H9 (cell line): ENCODE data around the gene GPC6. TPM values are rescaled to one million over a fixed set of nuclear protein-coding genes. Genes with fewer than 3 reads are reported as not detected.
A peak's percentile ranks its signal among the peaks of the same experiment; 100 is the strongest.

ENCODE experiments used
- DNase-seq: peaks from one replicate; pipeline ENCODE4 v3.0.0-alpha.2; 2017
- H2AFZ ChIP-seq: one replicate; pipeline ENCODE4 v1.6.1; 2013; ENCODE audit warnings: mild to moderate bottlenecking, low read length, control low read depth, moderate library complexity
- H2AK5ac ChIP-seq: 2 replicates; pipeline ENCODE4 v1.6.1; 2013; ENCODE audit warnings: low read length, control low read depth, mixed read lengths; ENCODE audit not compliant: insufficient read length
- H2BK120ac ChIP-seq: one replicate; pipeline ENCODE4 v1.6.1; 2013; ENCODE audit warnings: low read depth, mild to moderate bottlenecking, low read length, control low read depth, inconsistent platforms; ENCODE audit not compliant: poor library complexity, severe bottlenecking
- H2BK12ac ChIP-seq: 2 replicates; pipeline ENCODE4 v1.6.1; 2013; ENCODE audit warnings: low read length, control low read depth, mixed read lengths, low read depth; ENCODE audit not compliant: insufficient read length
- H2BK15ac ChIP-seq: 2 replicates; pipeline ENCODE4 v1.6.1; 2013; ENCODE audit warnings: low read depth, low read length, control low read depth
- H2BK20ac ChIP-seq: one replicate; pipeline ENCODE4 v1.6.1; 2013; ENCODE audit warnings: low read depth, mild to moderate bottlenecking, low read length, control low read depth, inconsistent platforms; ENCODE audit not compliant: poor library complexity, severe bottlenecking
- H2BK5ac ChIP-seq: 2 replicates; pipeline ENCODE4 v1.6.1; 2013; ENCODE audit warnings: low read length, control low read depth, mixed read lengths; ENCODE audit not compliant: insufficient read length
- H3K14ac ChIP-seq: 2 replicates; pipeline ENCODE4 v1.6.1; 2013; ENCODE audit warnings: low read length, control low read depth; ENCODE audit not compliant: insufficient read depth
- H3K18ac ChIP-seq: 2 replicates; pipeline ENCODE4 v1.6.1; 2013; ENCODE audit warnings: low read depth, mild to moderate bottlenecking, mixed read lengths, low read length, control low read depth; ENCODE audit not compliant: insufficient read length
- H3K23ac ChIP-seq: 2 replicates; pipeline ENCODE4 v1.6.1; 2013; ENCODE audit warnings: low read length, control low read depth, mixed read lengths, low read depth; ENCODE audit not compliant: insufficient read length
- H3K23me2 ChIP-seq: 2 replicates; pipeline ENCODE4 v1.6.1; 2013; ENCODE audit warnings: low read depth, mild to moderate bottlenecking, mixed read lengths, low read length, control low read depth; ENCODE audit not compliant: insufficient read length, poor library complexity, severe bottlenecking
- H3K27ac ChIP-seq: 2 replicates; pipeline ENCODE4 v1.5.1; 2013; ENCODE audit warnings: low read length, control low read depth, mixed read lengths, low read depth; ENCODE audit not compliant: insufficient read length
- H3K27me3 ChIP-seq: 2 replicates; pipeline ENCODE4 v1.6.1; 2013; ENCODE audit warnings: low read length, control low read depth, inconsistent platforms; ENCODE audit not compliant: insufficient read depth
- H3K4ac ChIP-seq: 2 replicates; pipeline ENCODE4 v1.6.1; 2013; ENCODE audit warnings: low read depth, mild to moderate bottlenecking, control low read depth, inconsistent platforms, low read length, moderate library complexity
- H3K4me1 ChIP-seq: 2 replicates; pipeline ENCODE4 v1.6.1; 2013; ENCODE audit warnings: low read length, control low read depth, inconsistent platforms; ENCODE audit not compliant: insufficient read depth
- H3K4me2 ChIP-seq: 2 replicates; pipeline ENCODE4 v1.6.1; 2013; ENCODE audit warnings: low read length, control low read depth, mixed read lengths; ENCODE audit not compliant: insufficient read length, insufficient read depth
- H3K56ac ChIP-seq: 2 replicates; pipeline ENCODE4 v1.6.1; 2013; ENCODE audit warnings: low read depth, mild to moderate bottlenecking, mixed read lengths, low read length, control low read depth; ENCODE audit not compliant: insufficient read length
- H3K79me1 ChIP-seq: 2 replicates; pipeline ENCODE4 v1.6.1; 2013; ENCODE audit warnings: low read depth, mild to moderate bottlenecking, moderate library complexity, low read length, control low read depth, inconsistent platforms; ENCODE audit not compliant: insufficient read depth, poor library complexity, severe bottlenecking
- H3K79me2 ChIP-seq: 2 replicates; pipeline ENCODE4 v1.6.1; 2013; ENCODE audit warnings: low read length, control low read depth, inconsistent platforms; ENCODE audit not compliant: insufficient read depth
- H3K9ac ChIP-seq: 2 replicates; pipeline ENCODE4 v1.6.1; 2013; ENCODE audit warnings: low read length, control low read depth, mixed read lengths; ENCODE audit not compliant: insufficient read length; ENCODE audit errors: extremely low read depth
- H3K9me3 ChIP-seq: one replicate; pipeline ENCODE4 v1.6.1; 2013; ENCODE audit warnings: low read depth, low read length, inconsistent platforms; ENCODE audit not compliant: control insufficient read depth
- H3T11ph ChIP-seq: one replicate; pipeline ENCODE4 v1.6.1; 2013; ENCODE audit warnings: mild to moderate bottlenecking, low read length, control low read depth, inconsistent platforms
- H4K20me1 ChIP-seq: one replicate; pipeline ENCODE4 v1.6.1; 2013; ENCODE audit not compliant: control insufficient read depth, insufficient read length, insufficient read depth
- H4K5ac ChIP-seq: 2 replicates; pipeline ENCODE4 v1.6.1; 2013; ENCODE audit warnings: low read depth, mild to moderate bottlenecking, mixed read lengths, low read length, control low read depth; ENCODE audit not compliant: insufficient read length
- H4K8ac ChIP-seq: replicated peaks from 2 replicates; pipeline ENCODE4 v1.6.1; 2013; ENCODE audit warnings: low read length, control low read depth, mixed read lengths, low read depth; ENCODE audit not compliant: insufficient read length
- H4K91ac ChIP-seq: 2 replicates; pipeline ENCODE4 v1.6.1; 2013; ENCODE audit warnings: low read depth, mild to moderate bottlenecking, moderate library complexity, mixed read lengths, low read length, control low read depth; ENCODE audit not compliant: insufficient read length
- H3K27ac Mint-ChIP-seq, 3 experiments: 2 replicates in 2 of 3; 3 replicates in 1 of 3; pipeline ENCODE4 v1.8.0; 2020 to 2021; ENCODE audit warnings: mixed read lengths in 3 of 3, mild to moderate bottlenecking in 1 of 3, moderate library complexity in 1 of 3
- H3K27me3 Mint-ChIP-seq: 2 replicates; pipeline ENCODE4 v1.8.0; 2021; ENCODE audit warnings: low read depth, mild to moderate bottlenecking, moderate library complexity, mixed read lengths
- H3K36me3 Mint-ChIP-seq, 3 experiments: 2 replicates in 2 of 3; 3 replicates in 1 of 3; pipeline ENCODE4 v1.8.0; 2020 to 2021; ENCODE audit warnings: low read depth in 3 of 3, mixed read lengths in 3 of 3; ENCODE audit not compliant: insufficient read depth in 1 of 3
- H3K4me1 Mint-ChIP-seq, 2 experiments: 2 replicates each; pipeline ENCODE4 v1.8.0; 2020; ENCODE audit warnings: mixed read lengths in 2 of 2
- H3K4me3 Mint-ChIP-seq, 2 experiments: 2 replicates in 1 of 2; 3 replicates in 1 of 2; pipeline ENCODE4 v1.8.0; 2020 to 2021; ENCODE audit warnings: mild to moderate bottlenecking in 2 of 2, mixed read lengths in 2 of 2, moderate library complexity in 1 of 2
- H3K9me3 Mint-ChIP-seq, 2 experiments: 2 replicates in 1 of 2; 3 replicates in 1 of 2; pipeline ENCODE4 v1.8.0; 2020; ENCODE audit warnings: mild to moderate bottlenecking in 2 of 2, mixed read lengths in 2 of 2, moderate library complexity in 1 of 2
- WGBS: extraction: QIAGEN DNeasy Blood & Tissue Kit; methylation state at CpG from one replicate; pipeline ENCODE4 v1.1.7; 2013; ENCODE audit warnings: missing lambda C conversion rate, low lambda C conversion rate, mixed read lengths; ENCODE audit not compliant: insufficient read length; ENCODE audit errors: extremely low coverage; 5-methylcytosine and 5-hydroxymethylcytosine counted together
- total RNA-seq: library from RNA; stranded (reverse); gene quantifications from 2 replicates; pipeline ENCODE4 v1.2.1, GENCODE V29; 2021
- TF ChIP-seq, protein P1 (sequence below): fragments of 200-600 bp; sonication (generic); conservative IDR thresholded peaks from 3 replicates; pipeline ENCODE4 v1.8.0; 2021; ENCODE audit warnings: antibody characterized with exemption, mild to moderate bottlenecking

The GPC6 gene
- total RNA-seq, 1 experiment from 2014 or later: 15.6 TPM

DNA sequence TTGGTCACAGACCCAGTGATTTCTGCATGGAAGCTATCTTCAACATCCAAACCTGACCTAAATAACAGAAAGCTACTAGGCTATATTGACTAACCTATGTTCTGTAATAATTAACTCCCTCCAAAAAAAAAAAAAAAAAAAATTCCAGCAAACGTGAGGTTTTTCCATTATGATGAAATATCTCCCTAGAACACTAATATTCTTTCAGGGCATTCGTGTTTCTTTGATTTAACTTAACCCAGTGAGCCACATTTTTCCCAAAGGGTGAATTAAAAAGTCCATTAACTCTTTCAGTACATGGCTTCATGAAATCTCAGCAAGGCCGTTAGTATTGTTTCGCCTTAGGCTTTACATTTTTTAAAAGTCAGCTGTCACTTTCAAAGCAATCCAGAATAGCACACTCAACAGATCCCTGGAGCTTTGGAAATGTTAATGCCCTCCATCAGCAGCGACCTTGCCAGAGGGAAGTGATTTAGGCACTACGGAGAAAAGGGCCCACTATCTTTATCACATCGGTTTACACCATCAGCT lies 1077.1 kb downstream of the GPC6 start:
- H2BK20ac ChIP-seq: no peak overlapping the region
- H3K27ac Mint-ChIP-seq: peak overlapping the region in 2 of 3 experiments; percentile 21 to 33; a peak in 3 of 7 replicates

More for the DNA sequence above, 1077.1 kb downstream of the GPC6 start:
- no peak overlapping the region for H3K4ac ChIP-seq
- Mint-ChIP-seq H3K4me3 (no peak overlapping the region; a peak in 1 of 5 replicates), H3K9me3 (no peaks in the 10 kb centered on the region), H3K27me3 (no peaks in the 10 kb centered on the region), H3K36me3 (no peaks in the 10 kb centered on the region), H3K4me1 (peaks cover 22 to 28% of the 10 kb centered on the region in 2 experiments)
- no peak overlapping the region for H3K23ac ChIP-seq
- H3K18ac ChIP-seq: no peak overlapping the region
- no peak overlapping the region for H3K56ac ChIP-seq
- no peaks in the 10 kb centered on the region for H3K27me3 ChIP-seq
- H2BK12ac ChIP-seq: no peak overlapping the region
- no peak overlapping the region for H3K9ac ChIP-seq
- H2AK5ac ChIP-seq: no peak overlapping the region
- no peaks in the 10 kb centered on the region for H3K79me2 ChIP-seq
- H2AFZ ChIP-seq: no peak overlapping the region
- no peaks in the 10 kb centered on the region for H3K23me2 ChIP-seq
- TF ChIP-seq, protein P1, sequence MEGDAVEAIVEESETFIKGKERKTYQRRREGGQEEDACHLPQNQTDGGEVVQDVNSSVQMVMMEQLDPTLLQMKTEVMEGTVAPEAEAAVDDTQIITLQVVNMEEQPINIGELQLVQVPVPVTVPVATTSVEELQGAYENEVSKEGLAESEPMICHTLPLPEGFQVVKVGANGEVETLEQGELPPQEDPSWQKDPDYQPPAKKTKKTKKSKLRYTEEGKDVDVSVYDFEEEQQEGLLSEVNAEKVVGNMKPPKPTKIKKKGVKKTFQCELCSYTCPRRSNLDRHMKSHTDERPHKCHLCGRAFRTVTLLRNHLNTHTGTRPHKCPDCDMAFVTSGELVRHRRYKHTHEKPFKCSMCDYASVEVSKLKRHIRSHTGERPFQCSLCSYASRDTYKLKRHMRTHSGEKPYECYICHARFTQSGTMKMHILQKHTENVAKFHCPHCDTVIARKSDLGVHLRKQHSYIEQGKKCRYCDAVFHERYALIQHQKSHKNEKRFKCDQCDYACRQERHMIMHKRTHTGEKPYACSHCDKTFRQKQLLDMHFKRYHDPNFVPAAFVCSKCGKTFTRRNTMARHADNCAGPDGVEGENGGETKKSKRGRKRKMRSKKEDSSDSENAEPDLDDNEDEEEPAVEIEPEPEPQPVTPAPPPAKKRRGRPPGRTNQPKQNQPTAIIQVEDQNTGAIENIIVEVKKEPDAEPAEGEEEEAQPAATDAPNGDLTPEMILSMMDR: no peak
- H3K4me1 ChIP-seq: peaks cover 4% of the 10 kb centered on the region
- H4K5ac ChIP-seq: no peak overlapping the region
- H3K27ac ChIP-seq: no peak overlapping the region
- H2BK5ac ChIP-seq: no peak overlapping the region
- H3K79me1 ChIP-seq: no peaks in the 10 kb centered on the region
- no peaks in the 10 kb centered on the region for H4K20me1 ChIP-seq
- H3K9me3 ChIP-seq: no peaks in the 10 kb centered on the region
- H4K91ac ChIP-seq: no peak overlapping the region
- no peak overlapping the region for H3K14ac ChIP-seq
- no peak overlapping the region for H2BK120ac ChIP-seq
- no peak overlapping the region for H3T11ph ChIP-seq
- no peak overlapping the region for H3K4me2 ChIP-seq
- H4K8ac ChIP-seq: no peak overlapping the region
- no peak for DNase-seq
- H2BK15ac ChIP-seq: no peak overlapping the region
- WGBS: no CpG with 5 or more reads among the region's 7 CpGs
